Activated CD4-positive, alpha-beta T cell treated with anti-CD3 and anti-CD28 coated beads, Interleukin-2, amount 10 ng/mL, durations not matched to agents 7 days and 5 days (primary cell): ENCODE results near the gene STING1. TPM values are rescaled to one million over a fixed set of nuclear protein-coding genes. Genes with fewer than 3 reads are reported as not detected.
A peak's percentile ranks its signal among the peaks of the same experiment; 100 is the strongest.
"Not testable (repeated sequence)": the region's sequence is repeated elsewhere in the genome, so short reads cannot be mapped to it uniquely, and the experiment has no call there.

Source experiments
- CTCF ChIA-PET: fragments of 350-600 bp; sonication (Branson Sonifier 250); formaldehyde crosslinking; loops from one replicate; lab custom pipeline; 2021; ENCODE audit warnings: antibody characterized with exemption; lab: Charles Lee
- POLR2A ChIA-PET: fragments of 350-600 bp; sonication (Branson Sonifier 250); formaldehyde crosslinking; loops from one replicate; lab custom pipeline; 2021; ENCODE audit warnings: antibody characterized with exemption; lab: Charles Lee
- DNase-seq: peaks from one replicate; pipeline ENCODE4 v3.0.0-alpha.2; 2020
- H3K27ac Mint-ChIP-seq: one replicate; pipeline ENCODE4 v1.8.0; 2021; ENCODE audit warnings: mild to moderate bottlenecking, moderate library complexity, mixed read lengths
- H3K27me3 Mint-ChIP-seq: one replicate; pipeline ENCODE4 v1.8.0; 2021; ENCODE audit warnings: mixed read lengths
- H3K36me3 Mint-ChIP-seq: one replicate; pipeline ENCODE4 v1.8.0; 2021; ENCODE audit warnings: low read depth, mixed read lengths
- H3K4me1 Mint-ChIP-seq: one replicate; pipeline ENCODE4 v1.8.0; 2021; ENCODE audit warnings: mixed read lengths
- H3K4me3 Mint-ChIP-seq: one replicate; pipeline ENCODE4 v1.8.0; 2021; ENCODE audit warnings: mild to moderate bottlenecking, moderate library complexity, mixed read lengths
- H3K9me3 Mint-ChIP-seq: one replicate; pipeline ENCODE4 v1.8.0; 2021; ENCODE audit warnings: mixed read lengths
- total RNA-seq, 2 experiments: library from RNA; stranded (reverse); gene quantifications; one replicate each; pipeline ENCODE4 v1.2.3, GENCODE V29; 2021

Gene STING1
- 100 to 1,000 TPM; 175 TPM for total RNA-seq

GRCh38 chr5:139482050-139482889, at the start of gene STING1:
Gene STING1, minus strand, starts transcription at chr5:139482758. Its CDS starts 1,054 bp downstream, at chr5:139481704.
- peak; percentile 73 for DNase-seq
- peaks cover 35% of the 10 kb centered on the region for H3K36me3 Mint-ChIP-seq
- H3K9me3 Mint-ChIP-seq = no peaks in the 10 kb centered on the region
- peak within 1 kb of the TSS; percentile 95 for H3K27ac Mint-ChIP-seq
- H3K4me3 Mint-ChIP-seq = peak within 1 kb of the TSS; percentile 82
- ChIA-PET CTCF (interaction anchor here (0.7 to 4.5 kb wide), 20 partner anchors 11 to 193 kb away, joined by 3 to 33 read pairs (median 5); partner anchors contain the start of genes DNAJC18, ECSCR and SMIM33), POLR2A (interaction anchor here (0.6 to 1.4 kb wide), 6 partner anchors 12 to 66 kb away, joined by 3 to 4 read pairs (median 3); no protein-coding TSS in a partner anchor)
- peaks cover 43% of the 10 kb centered on the region for H3K4me1 Mint-ChIP-seq
- no peaks in the 10 kb centered on the region for H3K27me3 Mint-ChIP-seq

- Mint-ChIP-seq H3K36me3 (no peaks in the 10 kb centered on the region), H3K27ac (no peak overlapping the region), H3K9me3 (no peaks in the 10 kb centered on the region), H3K4me3 (no peak overlapping the region), H3K27me3 (peaks cover 1% of the 10 kb centered on the region), H3K4me1 (no peaks in the 10 kb centered on the region)
- ChIA-PET CTCF (interaction anchor here (0.6 to 1.2 kb wide), 4 partner anchors 12 to 156 kb away, joined by 3 to 4 read pairs (median 4); no protein-coding TSS in a partner anchor), POLR2A (no interaction called here)
- DNase-seq = no peak
Observed at GRCh38 chr5:139531772-139532169, 49.2 kb upstream of the STING1 start.

GRCh38 chr5:139530079-139530478, 47.5 kb upstream of the STING1 start:
- H3K9me3 Mint-ChIP-seq, H3K27me3 Mint-ChIP-seq, H3K36me3 Mint-ChIP-seq, DNase-seq, H3K27ac Mint-ChIP-seq, POLR2A ChIA-PET, H3K4me1 Mint-ChIP-seq, H3K4me3 Mint-ChIP-seq: not testable (repeated sequence)
- CTCF ChIA-PET = interaction anchor here (0.6 to 3.6 kb wide), 4 partner anchors 9 to 17 kb away, joined by 3 to 17 read pairs (median 6); no protein-coding TSS in a partner anchor

- POLR2A ChIA-PET = interaction anchor here (0.6 kb wide), 1 partner anchor 43 kb away, joined by 6 read pairs; no protein-coding TSS in a partner anchor
- not testable (repeated sequence) for H3K9me3 Mint-ChIP-seq, H3K36me3 Mint-ChIP-seq, H3K4me3 Mint-ChIP-seq, H3K27me3 Mint-ChIP-seq, H3K27ac Mint-ChIP-seq, DNase-seq, H3K4me1 Mint-ChIP-seq
- CTCF ChIA-PET = interaction anchor here (1.3 to 3.6 kb wide), 3 partner anchors 10 to 15 kb away, joined by 3 to 17 read pairs (median 10); no protein-coding TSS in a partner anchor
Observed at GRCh38 chr5:139528695-139529094, 46.1 kb upstream of the STING1 start.

- POLR2A ChIA-PET, H3K4me3 Mint-ChIP-seq, H3K9me3 Mint-ChIP-seq, H3K27me3 Mint-ChIP-seq, H3K27ac Mint-ChIP-seq, DNase-seq, H3K36me3 Mint-ChIP-seq, H3K4me1 Mint-ChIP-seq: not testable (repeated sequence)
- CTCF ChIA-PET = interaction anchor here (2.7 to 3.6 kb wide), 2 partner anchors 9 to 15 kb away, joined by 10 to 17 read pairs; no protein-coding TSS in a partner anchor
Observed at GRCh38 chr5:139527896-139528467, 45.4 kb upstream of the STING1 start.

GRCh38 chr5:139527090-139527470, 44.5 kb upstream of the STING1 start:
- POLR2A ChIA-PET, H3K4me3 Mint-ChIP-seq, DNase-seq, H3K36me3 Mint-ChIP-seq, H3K9me3 Mint-ChIP-seq, H3K27me3 Mint-ChIP-seq, H3K27ac Mint-ChIP-seq, H3K4me1 Mint-ChIP-seq: not testable (repeated sequence)
- CTCF ChIA-PET = interaction anchor here (3.6 kb wide), 1 partner anchor 9 kb away, joined by 17 read pairs; no protein-coding TSS in a partner anchor

- H3K36me3 Mint-ChIP-seq, POLR2A ChIA-PET, CTCF ChIA-PET, H3K9me3 Mint-ChIP-seq, DNase-seq, H3K4me3 Mint-ChIP-seq, H3K27ac Mint-ChIP-seq, H3K4me1 Mint-ChIP-seq, H3K27me3 Mint-ChIP-seq: not testable (repeated sequence)
Observed at GRCh38 chr5:139526309-139527089, 43.9 kb upstream of the STING1 start.

- DNase-seq, H3K4me1 Mint-ChIP-seq, H3K27me3 Mint-ChIP-seq, H3K36me3 Mint-ChIP-seq, H3K27ac Mint-ChIP-seq, H3K4me3 Mint-ChIP-seq, CTCF ChIA-PET, POLR2A ChIA-PET, H3K9me3 Mint-ChIP-seq: not testable (repeated sequence)
Observed at GRCh38 chr5:139525586-139526308, 43.2 kb upstream of the STING1 start.

- ChIA-PET CTCF (no interaction called here), POLR2A (no interaction called here)
- H3K27me3 Mint-ChIP-seq = no peaks in the 10 kb centered on the region
- no peak overlapping the region for H3K4me3 Mint-ChIP-seq
- no peaks in the 10 kb centered on the region for H3K9me3 Mint-ChIP-seq
- no peaks in the 10 kb centered on the region for H3K36me3 Mint-ChIP-seq
- no peaks in the 10 kb centered on the region for H3K4me1 Mint-ChIP-seq
- DNase-seq = no peak
- no peak overlapping the region for H3K27ac Mint-ChIP-seq
Observed at GRCh38 chr5:139524940-139525585, 42.5 kb upstream of the STING1 start.

- Mint-ChIP-seq H3K4me3 (no peak overlapping the region), H3K9me3 (no peaks in the 10 kb centered on the region), H3K4me1 (no peaks in the 10 kb centered on the region), H3K36me3 (no peaks in the 10 kb centered on the region), H3K27me3 (peaks cover under 1% of the 10 kb centered on the region), H3K27ac (no peak overlapping the region)
- ChIA-PET POLR2A (no interaction called here), CTCF (no interaction called here)
- DNase-seq = no peak
Observed at GRCh38 chr5:139524446-139524845, 41.9 kb upstream of the STING1 start.

GRCh38 chr5:139523635-139524445, 41.3 kb upstream of the STING1 start:
- POLR2A ChIA-PET = no interaction called here
- Mint-ChIP-seq H3K9me3 (no peaks in the 10 kb centered on the region), H3K4me1 (peaks cover 2% of the 10 kb centered on the region), H3K27ac (no peak overlapping the region), H3K27me3 (peaks cover 1% of the 10 kb centered on the region), H3K36me3 (peaks cover 2% of the 10 kb centered on the region), H3K4me3 (no peak overlapping the region)
- CTCF ChIA-PET = interaction anchor here (0.6 to 1.5 kb wide), 3 partner anchors 11 to 51 kb away, joined by 3 to 10 read pairs (median 3); no protein-coding TSS in a partner anchor
- no peak for DNase-seq
